B cell (primary cell): ENCODE measurements around the gene MVK. TPM values are rescaled to one million over a fixed set of nuclear protein-coding genes. Genes with fewer than 3 reads are reported as not detected.

ENCODE experiments used
- ATAC-seq: fragments of 200-7000 bp; cut with Tn5 transposase; one replicate; pipeline ENCODE4 v1.10.0; 2021; ENCODE audit warnings: low read depth, mild to moderate bottlenecking, moderate number of reproducible peaks, moderate library complexity
- CTCF ChIA-PET: fragments of 350-600 bp; sonication (Branson Sonifier 250); formaldehyde crosslinking; loops from one replicate; lab custom pipeline; 2021; ENCODE audit warnings: antibody characterized with exemption, inconsistent platforms; lab: Charles Lee
- POLR2A ChIA-PET: fragments of 350-600 bp; sonication (Branson Sonifier 250); formaldehyde crosslinking; loops from one replicate; lab custom pipeline; 2021; ENCODE audit warnings: antibody characterized with exemption; lab: Charles Lee
- DNase-seq: peaks from one replicate; pipeline ENCODE4 v3.0.0; 2013
- H2AFZ ChIP-seq: 2 replicates; pipeline ENCODE4 v1.6.1; 2012; ENCODE audit warnings: mild to moderate bottlenecking, low read depth, low read length; ENCODE audit not compliant: insufficient read depth, poor library complexity, severe bottlenecking
- H3K27ac ChIP-seq, 2 donors: 1 replicate in 1 of 2; 2 replicates in 1 of 2; pipeline ENCODE4 v1.5.1; 2012 to 2013; ENCODE audit warnings: low read length in 2 of 2, mild to moderate bottlenecking in 2 of 2, moderate library complexity in 1 of 2
- H3K27me3 ChIP-seq, 4 experiments: fragments of 200-600 bp in 1 of 4; sonication (generic) in 1 of 4; replicated peaks in 1 of 4; 1 replicate in 2 of 4; 2 replicates in 2 of 4; pipeline versions ENCODE4 v1.6.1 to v1.7.0; 2013 to 2016; ENCODE audit warnings: low read length in 3 of 4, mild to moderate bottlenecking in 2 of 4, mixed read lengths in 1 of 4, moderate library complexity in 1 of 4; ENCODE audit not compliant: insufficient read depth in 4 of 4, control insufficient read depth in 3 of 4; ENCODE audit errors: control extremely low read depth in 1 of 4
- H3K36me3 ChIP-seq, 2 experiments: replicated peaks in 1 of 2; 1 replicate in 1 of 2; 2 replicates in 1 of 2; pipeline versions ENCODE4 v1.6.1 to v1.7.1; 2013; ENCODE audit warnings: low read length in 1 of 2; ENCODE audit not compliant: insufficient read depth in 2 of 2, control insufficient read depth in 1 of 2; ENCODE audit errors: control extremely low read depth in 1 of 2, extremely low read depth in 1 of 2
- H3K4me1 ChIP-seq, 2 donors: fragments of 200-600 bp in 1 of 2; sonication (generic) in 1 of 2; 1 replicate in 1 of 2; 2 replicates in 1 of 2; pipeline versions ENCODE4 v1.5.1 to v1.6.1; 2013 to 2017; ENCODE audit warnings: low read length in 2 of 2; ENCODE audit not compliant: control insufficient read depth in 2 of 2, insufficient read depth in 2 of 2
- H3K4me2 ChIP-seq: replicated peaks from 2 replicates; pipeline ENCODE3; 2012; ENCODE audit warnings: mild to moderate bottlenecking, low read depth, low read length; ENCODE audit not compliant: poor library complexity, severe bottlenecking
- H3K4me3 ChIP-seq, 5 experiments: fragments of 200-600 bp in 1 of 5; sonication (generic) in 1 of 5; 1 replicate in 3 of 5; 2 replicates in 2 of 5; pipeline versions ENCODE4 v1.5.1 to v1.7.0; 2011 to 2016; ENCODE audit warnings: low read length in 4 of 5, mild to moderate bottlenecking in 4 of 5, low read depth in 2 of 5, control low read depth in 1 of 5, moderate library complexity in 1 of 5; ENCODE audit not compliant: insufficient read depth in 1 of 5; ENCODE audit errors: control extremely low read depth in 1 of 5, extremely low read depth in 1 of 5
- H3K79me2 ChIP-seq: fragments of 200-600 bp; sonication (generic); one replicate; pipeline ENCODE4 v1.6.0; 2016; ENCODE audit warnings: low read length; ENCODE audit not compliant: control insufficient read depth, insufficient read depth
- H3K9ac ChIP-seq: fragments of 200-600 bp; sonication (generic); 2 replicates; pipeline ENCODE4 v1.6.1; 2017; ENCODE audit warnings: mild to moderate bottlenecking, low read length, moderate library complexity
- H3K9me3 ChIP-seq, 3 donors: one replicate each; pipeline versions ENCODE4 v1.6.1 to v1.7.1; 2013; ENCODE audit warnings: low read length in 2 of 3; ENCODE audit not compliant: control insufficient read depth in 2 of 3, insufficient read depth in 1 of 3; ENCODE audit errors: control extremely low read depth in 1 of 3
- H4K20me1 ChIP-seq: 2 replicates; pipeline ENCODE4 v1.6.0; 2012; ENCODE audit warnings: mild to moderate bottlenecking, low read length; ENCODE audit not compliant: insufficient read depth, control insufficient read depth, poor library complexity, severe bottlenecking
- H3K27ac Mint-ChIP-seq: one replicate; pipeline ENCODE4 v1.8.0; 2021; ENCODE audit warnings: mixed read lengths
- H3K27me3 Mint-ChIP-seq: one replicate; pipeline ENCODE4 v1.8.0; 2021; ENCODE audit warnings: mixed read lengths
- H3K4me1 Mint-ChIP-seq: one replicate; pipeline ENCODE4 v1.8.0; 2021; ENCODE audit warnings: mixed read lengths
- H3K4me3 Mint-ChIP-seq: one replicate; pipeline ENCODE4 v1.8.0; 2021; ENCODE audit warnings: mixed read lengths
- H3K9me3 Mint-ChIP-seq: one replicate; pipeline ENCODE4 v1.8.0; 2022; ENCODE audit warnings: mixed read lengths; ENCODE audit not compliant: insufficient read depth
- EZH2 ChIP-seq: IDR thresholded peaks from 2 replicates; pipeline ENCODE4 v1.6.1; 2012; ENCODE audit warnings: borderline replicate concordance, low read depth, mild to moderate bottlenecking, moderate library complexity, low read length; ENCODE audit not compliant: insufficient read depth, poor library complexity, severe bottlenecking
- WGBS: methylation state at CpG from one replicate; pipeline ENCODE4 v1.1.5; 2013; ENCODE audit warnings: missing lambda C conversion rate; ENCODE audit not compliant: insufficient coverage; 5-methylcytosine and 5-hydroxymethylcytosine counted together
- intact Hi-C: fragments of 100-400 bp; cut with micrococcal nuclease; formaldehyde crosslinking; loops from one replicate; pipeline ENCODE4 v1.10.0; 2022
- polyA plus RNA-seq: library from polyadenylated mRNA; depleted of rRNA; stranded (reverse); fragments of >200 nt; gene quantifications from 2 replicates; pipeline ENCODE4 v1.2.3, GENCODE V29; 2012
- total RNA-seq, 2 donors: library from RNA; stranded (reverse); fragments of 120-200 nt in 1 of 2; gene quantifications; 1 replicate in 1 of 2; 2 replicates in 1 of 2; pipeline versions ENCODE4 v1.2.3 to v1.2.4, GENCODE V29; 2013 to 2022
- TF ChIP-seq, protein P1 (sequence below): fragments of 200-600 bp; IDR thresholded peaks from one replicate; pipeline ENCODE4 v1.8.0; 2022; ENCODE audit warnings: antibody characterized with exemption, mild to moderate bottlenecking

The MVK gene
- total and polyA plus RNA-seq, 2 donors (not counting 1 experiment from before 2014, with no cell fraction given) = 12.1 to 12.5 TPM

DNA sequence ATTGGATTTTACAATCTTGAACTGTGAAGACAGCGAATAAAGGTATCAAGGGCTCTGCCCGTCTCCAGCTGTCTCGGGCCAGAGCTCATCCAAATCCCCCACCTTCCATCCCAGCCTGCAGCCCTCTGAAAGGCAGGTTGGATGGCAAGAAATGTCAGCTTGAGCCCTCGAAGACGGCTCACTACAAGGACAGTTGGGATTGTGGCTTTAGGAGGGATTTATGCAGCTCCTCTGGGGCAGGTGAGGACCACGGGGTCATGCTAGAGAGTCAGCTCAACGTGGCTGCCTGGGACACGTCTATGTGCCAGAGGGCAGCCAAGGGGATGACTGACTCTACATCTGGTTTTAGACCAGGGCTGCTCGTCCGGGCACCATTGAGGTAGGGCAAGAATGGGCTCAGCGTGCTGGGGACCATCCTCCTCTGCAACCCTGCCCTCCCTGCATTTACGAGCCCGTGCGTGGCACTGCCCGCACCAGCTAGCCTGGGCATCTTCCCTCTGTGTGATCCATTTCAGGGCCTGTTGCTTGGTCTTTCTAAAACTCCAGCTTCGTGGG, 16.2 kb downstream of the MVK start:
- POLR2A ChIA-PET = no interaction called here
- H2AFZ ChIP-seq = no peak overlapping the region
- DNase-seq (no peak), ATAC-seq (no peak)
- H3K27me3 ChIP-seq = no peaks in the 10 kb centered on the region
- no peaks in the 10 kb centered on the region for H3K9me3 Mint-ChIP-seq
- no peaks in the 10 kb centered on the region for H3K27me3 Mint-ChIP-seq
- H3K4me1 ChIP-seq = no peaks in the 10 kb centered on the region
- TF ChIP-seq, protein P1, sequence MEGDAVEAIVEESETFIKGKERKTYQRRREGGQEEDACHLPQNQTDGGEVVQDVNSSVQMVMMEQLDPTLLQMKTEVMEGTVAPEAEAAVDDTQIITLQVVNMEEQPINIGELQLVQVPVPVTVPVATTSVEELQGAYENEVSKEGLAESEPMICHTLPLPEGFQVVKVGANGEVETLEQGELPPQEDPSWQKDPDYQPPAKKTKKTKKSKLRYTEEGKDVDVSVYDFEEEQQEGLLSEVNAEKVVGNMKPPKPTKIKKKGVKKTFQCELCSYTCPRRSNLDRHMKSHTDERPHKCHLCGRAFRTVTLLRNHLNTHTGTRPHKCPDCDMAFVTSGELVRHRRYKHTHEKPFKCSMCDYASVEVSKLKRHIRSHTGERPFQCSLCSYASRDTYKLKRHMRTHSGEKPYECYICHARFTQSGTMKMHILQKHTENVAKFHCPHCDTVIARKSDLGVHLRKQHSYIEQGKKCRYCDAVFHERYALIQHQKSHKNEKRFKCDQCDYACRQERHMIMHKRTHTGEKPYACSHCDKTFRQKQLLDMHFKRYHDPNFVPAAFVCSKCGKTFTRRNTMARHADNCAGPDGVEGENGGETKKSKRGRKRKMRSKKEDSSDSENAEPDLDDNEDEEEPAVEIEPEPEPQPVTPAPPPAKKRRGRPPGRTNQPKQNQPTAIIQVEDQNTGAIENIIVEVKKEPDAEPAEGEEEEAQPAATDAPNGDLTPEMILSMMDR = no peak
- TF ChIP-seq EZH2 = no peak
- 97% methylated on average over 15 of the region's 16 CpGs for WGBS
- H3K4me3 ChIP-seq = no peak overlapping the region
- H3K9me3 ChIP-seq = no peaks in the 10 kb centered on the region
- H3K36me3 ChIP-seq = peaks cover 0 to 20% of the 10 kb centered on the region in 2 experiments
- H3K4me2 ChIP-seq = no peak overlapping the region
- H3K27ac ChIP-seq = no peak overlapping the region
- H3K4me1 Mint-ChIP-seq = no peaks in the 10 kb centered on the region
- no peaks in the 10 kb centered on the region for H3K79me2 ChIP-seq
- CTCF ChIA-PET = no interaction called here
- H4K20me1 ChIP-seq = no peaks in the 10 kb centered on the region
- no peak overlapping the region for H3K4me3 Mint-ChIP-seq
- no peak overlapping the region for H3K9ac ChIP-seq
- intact Hi-C loops = no loop called here
- no peak overlapping the region for H3K27ac Mint-ChIP-seq

DNA sequence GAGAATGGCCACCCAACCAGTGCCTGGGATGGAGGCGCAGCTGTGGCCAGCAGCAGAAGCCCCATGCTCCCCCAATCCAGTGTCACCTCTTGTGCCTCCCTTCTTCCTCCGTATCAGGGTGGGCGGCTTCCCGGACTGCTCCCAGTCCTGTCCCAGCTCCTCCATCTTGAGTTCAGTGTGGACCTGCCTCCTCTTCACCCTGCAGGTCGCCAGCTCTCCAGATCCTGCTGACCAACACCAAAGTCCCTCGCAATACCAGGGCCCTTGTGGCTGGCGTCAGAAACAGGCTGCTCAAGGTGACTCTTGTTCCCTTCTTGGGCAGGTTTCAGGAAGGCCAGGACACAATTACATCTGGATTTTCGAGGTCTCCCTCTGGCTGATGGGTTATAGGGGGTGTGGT, 17.0 kb downstream of the MVK start:
- H4K20me1 ChIP-seq = no peaks in the 10 kb centered on the region
- H3K4me1 Mint-ChIP-seq = no peaks in the 10 kb centered on the region
- H3K79me2 ChIP-seq = no peaks in the 10 kb centered on the region
- ATAC-seq = no peak
- no peak overlapping the region for H3K4me3 Mint-ChIP-seq
- H3K36me3 ChIP-seq = peaks cover 0 to 20% of the 10 kb centered on the region in 2 experiments
- H3K4me1 ChIP-seq = no peaks in the 10 kb centered on the region
- CTCF ChIA-PET = no interaction called here
- no peak overlapping the region for H3K27ac Mint-ChIP-seq
- no peak for DNase-seq
- intact Hi-C loops = no loop called here
- no peaks in the 10 kb centered on the region for H3K27me3 Mint-ChIP-seq
- no peak overlapping the region for H3K27ac ChIP-seq
- no peak overlapping the region for H2AFZ ChIP-seq
- H3K4me3 ChIP-seq = no peak overlapping the region
- POLR2A ChIA-PET = no interaction called here
- no peak overlapping the region for H3K4me2 ChIP-seq
- H3K9me3 Mint-ChIP-seq = no peaks in the 10 kb centered on the region
- H3K9ac ChIP-seq = no peak overlapping the region
- H3K27me3 ChIP-seq = no peaks in the 10 kb centered on the region
- no peaks in the 10 kb centered on the region for H3K9me3 ChIP-seq
- WGBS = 93% methylated on average over 7 of the region's 8 CpGs
- TF ChIP-seq, protein P1 = no peak
- no peak for TF ChIP-seq EZH2
